ENCODE results near the gene RBBP9.
"Not testable (repeated sequence)": the region's sequence is repeated elsewhere in the genome, so short reads cannot be mapped to it uniquely, and the experiment has no call there.

Gene RBBP9

GRCh38 chr20:18501672-18502071 is 4.6 kb upstream of the RBBP9 start:
- DNase-seq: not testable (repeated sequence)

GRCh38 chr20:18497603-18498002 is 578 bp upstream of the RBBP9 start:
- DNase-seq: no peak

DNA sequence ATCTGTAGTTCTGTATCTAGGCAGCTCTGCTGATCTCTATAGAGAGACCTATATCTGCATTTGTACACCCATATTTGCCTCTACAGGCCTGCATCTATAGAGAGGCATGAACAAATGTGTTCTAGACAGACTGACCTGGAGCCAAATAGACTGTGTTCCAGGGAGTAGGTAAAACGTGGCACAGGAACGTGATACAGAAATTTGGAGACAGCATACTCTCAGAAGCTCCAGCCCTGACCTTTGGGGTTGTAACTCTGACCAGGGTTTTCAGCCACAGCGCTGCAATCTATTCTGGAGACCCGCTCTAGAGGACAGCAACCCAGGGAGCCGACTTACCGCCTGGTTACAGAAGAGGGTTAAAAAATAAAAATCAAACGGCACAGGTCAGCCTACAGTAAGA is 983 bp downstream of the RBBP9 start:
- DNase-seq: no peak

DNA sequence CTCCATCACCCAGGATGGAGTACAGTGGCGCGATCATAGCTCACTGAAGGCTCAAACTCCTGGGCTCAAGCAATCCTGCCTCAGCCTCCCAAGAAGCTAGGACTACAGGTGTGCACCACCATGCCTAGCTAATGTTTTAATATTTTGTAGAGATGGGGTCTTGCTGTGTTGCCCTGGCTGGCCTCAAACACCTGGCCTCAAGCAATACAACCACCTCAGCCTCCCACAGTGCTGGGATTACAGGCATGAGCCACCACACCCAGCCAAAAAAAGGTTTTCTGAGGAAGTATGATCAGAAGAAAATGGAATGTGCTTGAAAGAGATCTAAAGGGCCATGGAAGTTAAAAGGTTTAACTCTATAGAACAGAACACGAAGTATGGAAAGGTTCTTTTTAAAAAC is 8.7 kb downstream of the RBBP9 start:
- no peak for DNase-seq

- DNase-seq: no peak
Measured at GRCh38 chr20:18481596-18481995, 15.4 kb downstream of the RBBP9 start.

DNA sequence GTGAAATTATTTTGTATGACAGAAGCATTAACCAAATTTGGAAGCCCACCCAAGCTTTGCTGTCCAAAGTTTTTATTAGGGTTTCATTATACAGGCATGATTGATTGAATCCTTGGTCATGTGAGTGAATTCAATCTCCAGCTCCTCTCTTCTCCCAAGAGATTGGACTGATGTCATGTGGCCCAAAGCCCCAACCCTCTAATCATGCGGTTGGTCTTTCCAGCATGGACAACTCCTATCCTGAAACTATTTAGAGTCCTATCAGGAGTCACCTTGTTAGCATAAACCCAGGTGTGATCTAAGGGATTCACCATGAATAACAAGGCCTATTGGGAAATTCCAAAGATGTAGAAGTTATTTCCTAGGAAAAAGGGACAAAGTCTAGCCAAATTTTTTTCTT is 19.2 kb downstream of the RBBP9 start:
- DNase-seq: no peak

GRCh38 chr20:18477218-18477617 is 19.8 kb downstream of the RBBP9 start:
- no peak for DNase-seq

GRCh38 chr20:18466894-18467730 is 29.9 kb downstream of the RBBP9 start, which contains the start of the genes DZANK1 and POLR3F:
Gene DZANK1 (minus strand): TSS chr20:18467030. CDS start chr20:18465358, 1,672 bp downstream.
Gene POLR3F (plus strand): TSS chr20:18467390. CDS start chr20:18467507, 117 bp downstream.
- peak; percentile 84 for DNase-seq

- no peak for DNase-seq
Measured at GRCh38 chr20:18466574-18466893, 30.5 kb downstream of the RBBP9 start.

DNA sequence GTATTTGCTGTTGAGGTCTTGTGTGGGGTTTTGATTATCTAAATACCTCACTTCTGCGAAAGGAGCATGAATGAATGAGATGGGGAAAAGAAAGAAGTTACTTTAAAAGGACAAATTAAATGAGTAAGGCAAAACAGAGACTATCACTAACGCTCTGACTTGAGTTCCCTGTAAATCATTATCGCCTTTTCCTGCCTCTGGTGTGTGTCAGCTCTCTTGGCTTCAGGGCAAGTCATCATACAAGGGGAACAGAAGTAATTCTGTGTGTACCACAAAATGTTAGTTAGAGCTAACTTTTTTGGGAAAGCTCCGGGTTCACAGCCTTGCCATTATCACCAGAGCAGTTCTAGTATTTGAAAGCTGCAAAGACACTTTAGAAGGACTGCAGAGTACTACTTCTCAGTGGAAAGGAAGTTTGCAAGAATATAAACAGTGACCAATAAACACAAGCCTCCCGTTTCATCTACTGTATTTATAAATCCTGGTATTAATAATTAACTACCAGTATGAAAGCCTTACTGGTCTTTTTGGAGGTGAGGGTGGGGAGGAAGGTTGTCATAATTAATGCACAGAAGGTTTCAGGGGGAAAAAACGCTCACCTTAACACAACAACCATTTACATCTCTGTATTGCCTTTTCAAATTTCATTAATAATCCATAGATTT is 31.4 kb downstream of the RBBP9 start:
- DNase-seq: no peak

GRCh38 chr20:18456600-18456999 is 40.4 kb downstream of the RBBP9 start:
- DNase-seq: no peak

GRCh38 chr20:18443886-18444285 is 53.1 kb downstream of the RBBP9 start:
- DNase-seq: no peak

- DNase-seq: no peak
Measured at GRCh38 chr20:18440403-18440802, 56.6 kb downstream of the RBBP9 start.

GRCh38 chr20:18436847-18437246 is 60.2 kb downstream of the RBBP9 start:
- DNase-seq: no peak
